HepG2 (cell line): Measurements from ENCODE around the gene ACAN. TPM values are rescaled to one million over a fixed set of nuclear protein-coding genes. Genes with fewer than 3 reads are reported as not detected.

ENCODE experiments used
- POLR2G ChIP-seq: fragments of 200-400 bp; formaldehyde crosslinking; IDR thresholded peaks from 2 replicates; pipeline ENCODE4 v1.6.1; 2018; ENCODE audit warnings: mild to moderate bottlenecking, low read depth, low read length, moderate library complexity
- ZBTB40 ChIP-seq, 2 experiments: fragments of 450-650 bp in 1 of 2; sonication (generic) in 1 of 2; formaldehyde crosslinking in 1 of 2; IDR thresholded peaks; 2 replicates each; pipeline versions ENCODE4 v1.6.1 to v1.8.0; 2016 to 2022; ENCODE audit warnings: antibody characterized with exemption in 1 of 2, mild to moderate bottlenecking in 1 of 2, missing genetic modification reagents in 1 of 2
- ZFP62 ChIP-seq: sonication (generic); formaldehyde crosslinking; IDR thresholded peaks from 2 replicates; pipeline ENCODE4 v1.4.0; 2020; ENCODE audit warnings: missing genetic modification reagents
- ZMAT3 ChIP-seq: sonication (generic); formaldehyde crosslinking; conservative IDR thresholded peaks from 2 replicates; pipeline ENCODE4 v1.7.0; 2021; ENCODE audit warnings: missing genetic modification reagents
- ZNF589 ChIP-seq: sonication (generic); formaldehyde crosslinking; conservative IDR thresholded peaks from 2 replicates; pipeline ENCODE4 v1.8.0; 2022; ENCODE audit warnings: mild to moderate bottlenecking, moderate library complexity, missing genetic modification reagents
- polyA plus RNA-seq, 8 experiments: library from polyadenylated mRNA; depleted of rRNA in 3 of 8; stranded (reverse) in 7 of 8; unstranded in 1 of 8; fragments of >200 nt; fragmentation: Illumina TruSeq in 4 of 8; extraction: Trizol in 4 of 8; gene quantifications; 2 replicates each; pipeline versions ENCODE4 v1.2.1 to v1.2.3, GENCODE V29; 2011 to 2016; ENCODE audit warnings: low read depth in 4 of 8, missing spikeins in 1 of 8, mixed read lengths in 1 of 8; ENCODE audit not compliant: insufficient read depth in 1 of 8
- total RNA-seq, 5 experiments: library from RNA; depleted of rRNA; stranded (reverse); fragments of >200 nt; fragmentation: Illumina TruSeq; extraction: Trizol; gene quantifications; 2 replicates each; pipeline ENCODE4 v1.2.3, GENCODE V29; 2016; ENCODE audit warnings: low read depth in 1 of 5

Gene ACAN
- total and polyA plus RNA-seq, 2 of the 13 experiments (the other 11 are each of a cell fraction or from before 2014, with no cell fraction given), result not detected

GRCh38 chr15:88866295-88866881 is 63.2 kb downstream of the ACAN start (continued):
- TF ChIP-seq ZBTB40 (IDR thresholded peaks at IDR 0.05) (no peak), ZBTB40 (CRISPR knock-in tag; IDR thresholded peaks at IDR 0.05) (no peak), ZNF589 (CRISPR knock-in tag) (no peak), ZMAT3 (CRISPR knock-in tag) (no peak), ZFP62 (no peak), POLR2G (no peak)
